WTC11 (cell line): ENCODE measurements around the gene GPR39. TPM values are rescaled to one million over a fixed set of nuclear protein-coding genes. Genes with fewer than 3 reads are reported as not detected.

ENCODE experiments used
- ATAC-seq: fragments of 200-7000 bp; cut with Tn5 transposase; 2 replicates; pipeline ENCODE4 v1.10.0; 2021; ENCODE audit warnings: mild to moderate bottlenecking, moderate library complexity
- CTCF ChIA-PET: fragments of 300-600 bp; sonication (Branson Sonifier 250); formaldehyde crosslinking; loops from one replicate; lab custom pipeline; 2021; ENCODE audit warnings: antibody characterized with exemption; lab: Charles Lee
- POLR2A ChIA-PET: fragments of 350-600 bp; sonication (Branson Sonifier 250); formaldehyde crosslinking; loops from one replicate; lab custom pipeline; 2021; ENCODE audit warnings: antibody characterized with exemption; lab: Charles Lee
- DNase-seq: peaks from one replicate; pipeline ENCODE4 v3.0.0; 2021; ENCODE audit warnings: low spot score
- H3K27ac Mint-ChIP-seq: 2 replicates; pipeline ENCODE4 v1.8.0; 2021; ENCODE audit warnings: mixed read lengths
- H3K27me3 Mint-ChIP-seq: 2 replicates; pipeline ENCODE4 v1.8.0; 2021; ENCODE audit warnings: low read depth, mild to moderate bottlenecking, moderate library complexity, mixed read lengths
- H3K36me3 Mint-ChIP-seq: 2 replicates; pipeline ENCODE4 v1.8.0; 2021; ENCODE audit warnings: mixed read lengths
- H3K4me1 Mint-ChIP-seq: 2 replicates; pipeline ENCODE4 v1.8.0; 2022; ENCODE audit warnings: mixed read lengths
- H3K4me3 Mint-ChIP-seq: 2 replicates; pipeline ENCODE4 v1.8.0; 2021; ENCODE audit warnings: mild to moderate bottlenecking, moderate library complexity, mixed read lengths
- H3K9me3 Mint-ChIP-seq: 2 replicates; pipeline ENCODE4 v1.8.0; 2021; ENCODE audit warnings: mixed read lengths
- CBFB ChIP-seq: sonication (generic); formaldehyde crosslinking; IDR thresholded peaks from 2 replicates; pipeline ENCODE4 v1.8.1; 2022; ENCODE audit warnings: mild to moderate bottlenecking, low read depth, missing genetic modification reagents
- ETV6 ChIP-seq: sonication (generic); formaldehyde crosslinking; IDR thresholded peaks from 2 replicates; pipeline ENCODE4 v1.8.1; 2022; ENCODE audit warnings: mild to moderate bottlenecking, missing genetic modification reagents
- GABPB1 ChIP-seq: sonication (generic); formaldehyde crosslinking; IDR thresholded peaks from 2 replicates; pipeline ENCODE4 v1.8.1; 2023; ENCODE audit warnings: mild to moderate bottlenecking, missing genetic modification reagents
- IRF2 ChIP-seq: sonication (generic); formaldehyde crosslinking; IDR thresholded peaks from 2 replicates; pipeline ENCODE4 v1.8.0; 2022; ENCODE audit warnings: low read depth, missing genetic modification reagents, borderline replicate concordance
- JAZF1 ChIP-seq: fragments of 250-450 bp; sonication (Bioruptor Pico); IDR thresholded peaks from 2 replicates; pipeline ENCODE4 v1.9.0; 2021; ENCODE audit warnings: moderate library complexity, mild to moderate bottlenecking, inconsistent platforms
- NR3C1 ChIP-seq: sonication (generic); formaldehyde crosslinking; conservative IDR thresholded peaks from 2 replicates; pipeline ENCODE4 v1.8.1; 2023; ENCODE audit warnings: low read depth, mild to moderate bottlenecking, missing genetic modification reagents
- OVOL2 ChIP-seq: fragments of 250-450 bp; sonication (Bioruptor Pico); IDR thresholded peaks from 2 replicates; pipeline ENCODE4 v1.9.0; 2021; ENCODE audit warnings: mild to moderate bottlenecking, borderline replicate concordance
- PRRX2 ChIP-seq: fragments of 250-450 bp; sonication (Bioruptor Pico); IDR thresholded peaks from 2 replicates; pipeline ENCODE4 v1.8.0; 2021; ENCODE audit warnings: mild to moderate bottlenecking
- SMAD3 ChIP-seq: sonication (generic); formaldehyde crosslinking; IDR thresholded peaks from 2 replicates; pipeline ENCODE4 v1.8.0; 2022; ENCODE audit warnings: missing genetic modification reagents, mild to moderate bottlenecking, borderline replicate concordance
- SMAD4 ChIP-seq: sonication (generic); formaldehyde crosslinking; IDR thresholded peaks from 2 replicates; pipeline ENCODE4 v1.8.0; 2022; ENCODE audit warnings: mild to moderate bottlenecking, missing genetic modification reagents
- SP1 ChIP-seq: sonication (generic); formaldehyde crosslinking; conservative IDR thresholded peaks from 2 replicates; pipeline ENCODE4 v1.8.1; 2022; ENCODE audit warnings: missing genetic modification reagents
- TEAD1 ChIP-seq: sonication (generic); formaldehyde crosslinking; IDR thresholded peaks from 2 replicates; pipeline ENCODE4 v1.8.0; 2022; ENCODE audit warnings: mild to moderate bottlenecking, missing genetic modification reagents
- TEAD4 ChIP-seq: sonication (generic); formaldehyde crosslinking; IDR thresholded peaks from 2 replicates; pipeline ENCODE4 v1.8.0; 2022; ENCODE audit warnings: mild to moderate bottlenecking, missing genetic modification reagents
- ZNF219 ChIP-seq: sonication (generic); formaldehyde crosslinking; IDR thresholded peaks from 2 replicates; pipeline ENCODE4 v1.8.0; 2023; ENCODE audit warnings: missing genetic modification reagents, mild to moderate bottlenecking, borderline replicate concordance
- total RNA-seq: library from RNA; stranded (reverse); gene quantifications from 3 replicates; pipeline ENCODE4 v1.2.3, GENCODE V29; 2021
- TF ChIP-seq, protein P1 (sequence below): fragments of 250-450 bp; sonication (Bioruptor Pico); IDR thresholded peaks from 2 replicates; pipeline ENCODE4 v1.9.0; 2021; ENCODE audit warnings: moderate library complexity, mild to moderate bottlenecking, inconsistent platforms, borderline replicate concordance
- TF ChIP-seq, protein P2 (sequence below): fragments of 250-450 bp; sonication (Bioruptor Pico); IDR thresholded peaks from 2 replicates; pipeline ENCODE4 v1.9.0; 2021; ENCODE audit warnings: mild to moderate bottlenecking
- TF ChIP-seq, protein P3 (sequence below): fragments of 250-450 bp; sonication (Bioruptor Pico); IDR thresholded peaks from 2 replicates; pipeline ENCODE4 v1.9.0; 2021; ENCODE audit warnings: mild to moderate bottlenecking, borderline replicate concordance
- TF ChIP-seq, protein P4 (sequence below): sonication (generic); formaldehyde crosslinking; IDR thresholded peaks from 2 replicates; pipeline ENCODE4 v1.8.0; 2022; ENCODE audit warnings: mild to moderate bottlenecking, missing genetic modification reagents
- TF ChIP-seq, protein P5 (sequence below): sonication (generic); formaldehyde crosslinking; IDR thresholded peaks from 2 replicates; pipeline ENCODE4 v1.8.1; 2023; ENCODE audit warnings: mild to moderate bottlenecking, missing genetic modification reagents, moderate library complexity
- TF ChIP-seq, protein P6 (sequence below): sonication (generic); formaldehyde crosslinking; IDR thresholded peaks from 2 replicates; pipeline ENCODE4 v1.8.1; 2022; ENCODE audit warnings: mild to moderate bottlenecking, moderate library complexity, missing genetic modification reagents
- TF ChIP-seq, protein P7 (sequence below): sonication (generic); formaldehyde crosslinking; IDR thresholded peaks from 2 replicates; pipeline ENCODE4 v1.8.0; 2022; ENCODE audit warnings: mild to moderate bottlenecking, missing genetic modification reagents
- TF ChIP-seq, protein P8 (sequence below): sonication (generic); formaldehyde crosslinking; conservative IDR thresholded peaks from 2 replicates; pipeline ENCODE4 v1.8.1; 2022; ENCODE audit warnings: mild to moderate bottlenecking, missing genetic modification reagents
- TF ChIP-seq, protein P9 (sequence below): sonication (generic); formaldehyde crosslinking; IDR thresholded peaks from 2 replicates; pipeline ENCODE4 v1.8.0; 2022; ENCODE audit warnings: mild to moderate bottlenecking, missing genetic modification reagents

The GPR39 gene
- total RNA-seq, 1 experiment from 2014 or later = 0.74 TPM

DNA sequence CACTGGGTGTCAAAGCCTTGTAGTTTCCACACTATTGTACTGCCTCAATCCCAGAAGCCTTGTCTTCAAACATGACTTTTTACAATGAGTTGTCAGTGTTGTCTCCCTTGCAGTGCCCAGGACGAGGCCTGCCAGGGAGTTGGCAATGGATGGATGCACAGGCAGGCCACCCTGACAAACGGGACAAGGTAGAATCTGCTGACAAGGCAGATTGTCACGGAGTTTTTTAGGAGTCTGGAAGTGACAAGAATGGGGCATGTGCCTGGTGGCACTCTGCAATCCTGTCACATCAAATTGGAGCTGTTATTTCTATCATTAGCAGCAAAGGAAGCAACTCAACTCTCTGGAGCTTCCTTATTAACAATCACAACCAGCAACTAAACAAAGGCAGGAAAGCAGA lies 25.2 kb upstream of the GPR39 start (continued):
- TF ChIP-seq OVOL2 (CRISPR knock-in tag) (no peak), IRF2 (CRISPR knock-in tag) (no peak), SMAD4 (CRISPR knock-in tag) (no peak), SMAD3 (CRISPR knock-in tag) (no peak), NR3C1 (CRISPR knock-in tag) (no peak), ZNF219 (CRISPR knock-in tag) (no peak), GABPB1 (no peak), ETV6 (CRISPR knock-in tag) (no peak)
- TF ChIP-seq, protein P1, sequence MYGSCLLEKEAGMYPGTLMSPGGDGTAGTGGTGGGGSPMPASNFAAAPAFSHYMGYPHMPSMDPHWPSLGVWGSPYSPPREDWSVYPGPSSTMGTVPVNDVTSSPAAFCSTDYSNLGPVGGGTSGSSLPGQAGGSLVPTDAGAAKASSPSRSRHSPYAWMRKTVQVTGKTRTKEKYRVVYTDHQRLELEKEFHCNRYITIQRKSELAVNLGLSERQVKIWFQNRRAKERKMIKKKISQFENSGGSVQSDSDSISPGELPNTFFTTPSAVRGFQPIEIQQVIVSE (CRISPR knock-in tag) = no peak
- TF ChIP-seq, protein P2, sequence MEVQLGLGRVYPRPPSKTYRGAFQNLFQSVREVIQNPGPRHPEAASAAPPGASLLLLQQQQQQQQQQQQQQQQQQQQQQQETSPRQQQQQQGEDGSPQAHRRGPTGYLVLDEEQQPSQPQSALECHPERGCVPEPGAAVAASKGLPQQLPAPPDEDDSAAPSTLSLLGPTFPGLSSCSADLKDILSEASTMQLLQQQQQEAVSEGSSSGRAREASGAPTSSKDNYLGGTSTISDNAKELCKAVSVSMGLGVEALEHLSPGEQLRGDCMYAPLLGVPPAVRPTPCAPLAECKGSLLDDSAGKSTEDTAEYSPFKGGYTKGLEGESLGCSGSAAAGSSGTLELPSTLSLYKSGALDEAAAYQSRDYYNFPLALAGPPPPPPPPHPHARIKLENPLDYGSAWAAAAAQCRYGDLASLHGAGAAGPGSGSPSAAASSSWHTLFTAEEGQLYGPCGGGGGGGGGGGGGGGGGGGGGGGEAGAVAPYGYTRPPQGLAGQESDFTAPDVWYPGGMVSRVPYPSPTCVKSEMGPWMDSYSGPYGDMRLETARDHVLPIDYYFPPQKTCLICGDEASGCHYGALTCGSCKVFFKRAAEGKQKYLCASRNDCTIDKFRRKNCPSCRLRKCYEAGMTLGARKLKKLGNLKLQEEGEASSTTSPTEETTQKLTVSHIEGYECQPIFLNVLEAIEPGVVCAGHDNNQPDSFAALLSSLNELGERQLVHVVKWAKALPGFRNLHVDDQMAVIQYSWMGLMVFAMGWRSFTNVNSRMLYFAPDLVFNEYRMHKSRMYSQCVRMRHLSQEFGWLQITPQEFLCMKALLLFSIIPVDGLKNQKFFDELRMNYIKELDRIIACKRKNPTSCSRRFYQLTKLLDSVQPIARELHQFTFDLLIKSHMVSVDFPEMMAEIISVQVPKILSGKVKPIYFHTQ (CRISPR knock-in tag) = no peak

DNA sequence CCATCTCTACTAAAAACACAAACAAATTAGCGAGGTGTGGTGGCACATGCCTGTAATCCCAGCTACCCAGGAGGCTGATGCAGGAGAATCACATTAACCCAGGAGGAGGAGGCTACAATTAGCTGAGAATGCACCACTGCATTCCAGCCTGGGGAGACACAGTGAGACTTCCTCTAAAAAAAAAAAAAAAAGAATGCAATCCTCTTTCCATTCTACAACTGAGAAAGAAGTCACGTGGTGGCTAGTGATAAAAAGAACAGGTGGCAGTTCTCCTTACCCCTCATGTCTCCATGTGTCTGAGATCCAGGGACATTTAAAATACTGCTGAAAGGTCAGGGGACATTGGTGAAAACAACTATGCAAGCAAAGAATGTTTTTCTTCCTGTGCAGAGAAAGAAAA lies 24.4 kb upstream of the GPR39 start:
- Mint-ChIP-seq H3K36me3 (no peaks in the 10 kb centered on the region), H3K4me3 (no peak overlapping the region), H3K27ac (peak overlapping the region; percentile 57), H3K9me3 (peaks cover 12% of the 10 kb centered on the region), H3K27me3 (peaks cover 48% of the 10 kb centered on the region), H3K4me1 (peaks cover 19% of the 10 kb centered on the region)
- ATAC-seq = peak; percentile 97
- ChIA-PET POLR2A (no interaction called here), CTCF (interaction anchor here (0.7 to 1.0 kb wide), 2 partner anchors 55 to 57 kb away, joined by 3 read pairs; no protein-coding TSS in a partner anchor)
- DNase-seq = peak; percentile 17
- TF ChIP-seq NR3C1 (CRISPR knock-in tag) (no peak), TEAD1 (CRISPR knock-in tag) (peak; percentile 92; the same call in 1 of the 2 replicates), TEAD4 (peak; percentile 52; the same call in 1 of the 2 replicates), PRRX2 (CRISPR knock-in tag) (no peak), SP1 (0 out of 2 replicates have a peak, but pooled peaks have one; percentile 11), CBFB (CRISPR knock-in tag) (no peak), JAZF1 (no peak)
- TF ChIP-seq, protein P3, sequence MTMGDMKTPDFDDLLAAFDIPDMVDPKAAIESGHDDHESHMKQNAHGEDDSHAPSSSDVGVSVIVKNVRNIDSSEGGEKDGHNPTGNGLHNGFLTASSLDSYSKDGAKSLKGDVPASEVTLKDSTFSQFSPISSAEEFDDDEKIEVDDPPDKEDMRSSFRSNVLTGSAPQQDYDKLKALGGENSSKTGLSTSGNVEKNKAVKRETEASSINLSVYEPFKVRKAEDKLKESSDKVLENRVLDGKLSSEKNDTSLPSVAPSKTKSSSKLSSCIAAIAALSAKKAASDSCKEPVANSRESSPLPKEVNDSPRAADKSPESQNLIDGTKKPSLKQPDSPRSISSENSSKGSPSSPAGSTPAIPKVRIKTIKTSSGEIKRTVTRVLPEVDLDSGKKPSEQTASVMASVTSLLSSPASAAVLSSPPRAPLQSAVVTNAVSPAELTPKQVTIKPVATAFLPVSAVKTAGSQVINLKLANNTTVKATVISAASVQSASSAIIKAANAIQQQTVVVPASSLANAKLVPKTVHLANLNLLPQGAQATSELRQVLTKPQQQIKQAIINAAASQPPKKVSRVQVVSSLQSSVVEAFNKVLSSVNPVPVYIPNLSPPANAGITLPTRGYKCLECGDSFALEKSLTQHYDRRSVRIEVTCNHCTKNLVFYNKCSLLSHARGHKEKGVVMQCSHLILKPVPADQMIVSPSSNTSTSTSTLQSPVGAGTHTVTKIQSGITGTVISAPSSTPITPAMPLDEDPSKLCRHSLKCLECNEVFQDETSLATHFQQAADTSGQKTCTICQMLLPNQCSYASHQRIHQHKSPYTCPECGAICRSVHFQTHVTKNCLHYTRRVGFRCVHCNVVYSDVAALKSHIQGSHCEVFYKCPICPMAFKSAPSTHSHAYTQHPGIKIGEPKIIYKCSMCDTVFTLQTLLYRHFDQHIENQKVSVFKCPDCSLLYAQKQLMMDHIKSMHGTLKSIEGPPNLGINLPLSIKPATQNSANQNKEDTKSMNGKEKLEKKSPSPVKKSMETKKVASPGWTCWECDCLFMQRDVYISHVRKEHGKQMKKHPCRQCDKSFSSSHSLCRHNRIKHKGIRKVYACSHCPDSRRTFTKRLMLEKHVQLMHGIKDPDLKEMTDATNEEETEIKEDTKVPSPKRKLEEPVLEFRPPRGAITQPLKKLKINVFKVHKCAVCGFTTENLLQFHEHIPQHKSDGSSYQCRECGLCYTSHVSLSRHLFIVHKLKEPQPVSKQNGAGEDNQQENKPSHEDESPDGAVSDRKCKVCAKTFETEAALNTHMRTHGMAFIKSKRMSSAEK = no peak
- TF ChIP-seq, protein P4, sequence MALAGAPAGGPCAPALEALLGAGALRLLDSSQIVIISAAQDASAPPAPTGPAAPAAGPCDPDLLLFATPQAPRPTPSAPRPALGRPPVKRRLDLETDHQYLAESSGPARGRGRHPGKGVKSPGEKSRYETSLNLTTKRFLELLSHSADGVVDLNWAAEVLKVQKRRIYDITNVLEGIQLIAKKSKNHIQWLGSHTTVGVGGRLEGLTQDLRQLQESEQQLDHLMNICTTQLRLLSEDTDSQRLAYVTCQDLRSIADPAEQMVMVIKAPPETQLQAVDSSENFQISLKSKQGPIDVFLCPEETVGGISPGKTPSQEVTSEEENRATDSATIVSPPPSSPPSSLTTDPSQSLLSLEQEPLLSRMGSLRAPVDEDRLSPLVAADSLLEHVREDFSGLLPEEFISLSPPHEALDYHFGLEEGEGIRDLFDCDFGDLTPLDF = no peak
- TF ChIP-seq, protein P5, sequence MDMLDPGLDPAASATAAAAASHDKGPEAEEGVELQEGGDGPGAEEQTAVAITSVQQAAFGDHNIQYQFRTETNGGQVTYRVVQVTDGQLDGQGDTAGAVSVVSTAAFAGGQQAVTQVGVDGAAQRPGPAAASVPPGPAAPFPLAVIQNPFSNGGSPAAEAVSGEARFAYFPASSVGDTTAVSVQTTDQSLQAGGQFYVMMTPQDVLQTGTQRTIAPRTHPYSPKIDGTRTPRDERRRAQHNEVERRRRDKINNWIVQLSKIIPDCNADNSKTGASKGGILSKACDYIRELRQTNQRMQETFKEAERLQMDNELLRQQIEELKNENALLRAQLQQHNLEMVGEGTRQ = peak; percentile 87
- TF ChIP-seq, protein P6, sequence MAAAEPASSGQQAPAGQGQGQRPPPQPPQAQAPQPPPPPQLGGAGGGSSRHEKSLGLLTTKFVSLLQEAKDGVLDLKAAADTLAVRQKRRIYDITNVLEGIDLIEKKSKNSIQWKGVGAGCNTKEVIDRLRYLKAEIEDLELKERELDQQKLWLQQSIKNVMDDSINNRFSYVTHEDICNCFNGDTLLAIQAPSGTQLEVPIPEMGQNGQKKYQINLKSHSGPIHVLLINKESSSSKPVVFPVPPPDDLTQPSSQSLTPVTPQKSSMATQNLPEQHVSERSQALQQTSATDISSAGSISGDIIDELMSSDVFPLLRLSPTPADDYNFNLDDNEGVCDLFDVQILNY (CRISPR knock-in tag) = no peak
- TF ChIP-seq, protein P7, sequence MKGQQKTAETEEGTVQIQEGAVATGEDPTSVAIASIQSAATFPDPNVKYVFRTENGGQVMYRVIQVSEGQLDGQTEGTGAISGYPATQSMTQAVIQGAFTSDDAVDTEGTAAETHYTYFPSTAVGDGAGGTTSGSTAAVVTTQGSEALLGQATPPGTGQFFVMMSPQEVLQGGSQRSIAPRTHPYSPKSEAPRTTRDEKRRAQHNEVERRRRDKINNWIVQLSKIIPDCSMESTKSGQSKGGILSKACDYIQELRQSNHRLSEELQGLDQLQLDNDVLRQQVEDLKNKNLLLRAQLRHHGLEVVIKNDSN (CRISPR knock-in tag) = peak; percentile 83
- TF ChIP-seq, protein P8, sequence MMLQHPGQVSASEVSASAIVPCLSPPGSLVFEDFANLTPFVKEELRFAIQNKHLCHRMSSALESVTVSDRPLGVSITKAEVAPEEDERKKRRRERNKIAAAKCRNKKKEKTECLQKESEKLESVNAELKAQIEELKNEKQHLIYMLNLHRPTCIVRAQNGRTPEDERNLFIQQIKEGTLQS (CRISPR knock-in tag) = no peak
- TF ChIP-seq, protein P1 (CRISPR knock-in tag) = no peak
- TF ChIP-seq, protein P9, sequence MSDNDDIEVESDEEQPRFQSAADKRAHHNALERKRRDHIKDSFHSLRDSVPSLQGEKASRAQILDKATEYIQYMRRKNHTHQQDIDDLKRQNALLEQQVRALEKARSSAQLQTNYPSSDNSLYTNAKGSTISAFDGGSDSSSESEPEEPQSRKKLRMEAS = 0 out of 2 replicates have a peak, but pooled peaks have one; percentile 29
